AG09319 (cell line): ENCODE results near the gene CEACAM1.
"Not testable (repeated sequence)": the region's sequence is repeated elsewhere in the genome, so short reads cannot be mapped to it uniquely, and the experiment has no call there.

Source experiments
- DNase-seq: peaks from one replicate; pipeline ENCODE4 v3.0.0-alpha.2; 2010; ENCODE audit warnings: low read depth; ENCODE audit errors: extremely low read depth
- TF ChIP-seq, protein P1 (sequence below): IDR thresholded peaks from 2 replicates; pipeline ENCODE4 v1.5.1; 2011; ENCODE audit warnings: low read depth, mild to moderate bottlenecking, inconsistent platforms, low read length, moderate library complexity

The CEACAM1 gene

DNA sequence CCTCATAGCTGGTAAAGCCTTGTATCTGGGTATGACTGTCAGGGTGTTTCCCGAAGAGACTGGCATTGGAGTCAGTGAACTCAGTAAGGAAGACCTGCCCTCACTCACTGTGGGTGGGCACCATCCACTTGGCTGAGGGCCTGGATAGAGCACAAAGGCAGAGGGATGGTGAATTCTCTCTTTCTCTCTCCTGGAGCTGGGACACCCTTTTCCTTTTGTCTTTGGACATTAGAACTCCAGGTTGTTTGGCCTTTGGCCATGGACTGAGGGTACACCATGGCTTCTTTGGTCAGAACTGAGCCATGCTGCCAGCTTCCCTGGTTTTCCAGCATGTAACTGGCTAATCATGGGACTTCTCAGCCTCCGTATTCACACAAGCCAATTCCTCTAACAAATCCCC is 4.6 kb upstream of the CEACAM1 start:
- TF ChIP-seq, protein P1, sequence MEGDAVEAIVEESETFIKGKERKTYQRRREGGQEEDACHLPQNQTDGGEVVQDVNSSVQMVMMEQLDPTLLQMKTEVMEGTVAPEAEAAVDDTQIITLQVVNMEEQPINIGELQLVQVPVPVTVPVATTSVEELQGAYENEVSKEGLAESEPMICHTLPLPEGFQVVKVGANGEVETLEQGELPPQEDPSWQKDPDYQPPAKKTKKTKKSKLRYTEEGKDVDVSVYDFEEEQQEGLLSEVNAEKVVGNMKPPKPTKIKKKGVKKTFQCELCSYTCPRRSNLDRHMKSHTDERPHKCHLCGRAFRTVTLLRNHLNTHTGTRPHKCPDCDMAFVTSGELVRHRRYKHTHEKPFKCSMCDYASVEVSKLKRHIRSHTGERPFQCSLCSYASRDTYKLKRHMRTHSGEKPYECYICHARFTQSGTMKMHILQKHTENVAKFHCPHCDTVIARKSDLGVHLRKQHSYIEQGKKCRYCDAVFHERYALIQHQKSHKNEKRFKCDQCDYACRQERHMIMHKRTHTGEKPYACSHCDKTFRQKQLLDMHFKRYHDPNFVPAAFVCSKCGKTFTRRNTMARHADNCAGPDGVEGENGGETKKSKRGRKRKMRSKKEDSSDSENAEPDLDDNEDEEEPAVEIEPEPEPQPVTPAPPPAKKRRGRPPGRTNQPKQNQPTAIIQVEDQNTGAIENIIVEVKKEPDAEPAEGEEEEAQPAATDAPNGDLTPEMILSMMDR, result no peak
- DNase-seq, result no peak

DNA sequence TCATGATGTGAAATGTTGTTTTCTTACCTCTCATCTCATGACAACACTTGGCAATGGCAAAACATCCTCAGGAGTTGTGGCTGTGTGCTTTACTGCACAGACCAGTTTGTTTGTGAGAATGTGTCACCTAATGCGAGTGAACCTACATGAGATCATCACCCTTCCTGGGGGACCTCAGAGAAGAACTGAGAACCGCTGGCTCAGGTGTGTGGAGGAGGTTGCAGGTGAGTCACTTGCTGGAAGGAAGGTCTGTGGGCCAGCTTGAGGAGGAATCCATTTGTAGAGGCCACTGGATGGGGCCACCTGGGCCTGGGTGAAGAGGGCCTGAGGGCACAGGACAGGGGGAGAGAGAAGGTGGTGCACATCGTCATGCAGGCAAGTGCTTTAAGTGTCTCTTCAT is 3.0 kb upstream of the CEACAM1 start:
- TF ChIP-seq, protein P1, result no peak
- no peak for DNase-seq

DNA sequence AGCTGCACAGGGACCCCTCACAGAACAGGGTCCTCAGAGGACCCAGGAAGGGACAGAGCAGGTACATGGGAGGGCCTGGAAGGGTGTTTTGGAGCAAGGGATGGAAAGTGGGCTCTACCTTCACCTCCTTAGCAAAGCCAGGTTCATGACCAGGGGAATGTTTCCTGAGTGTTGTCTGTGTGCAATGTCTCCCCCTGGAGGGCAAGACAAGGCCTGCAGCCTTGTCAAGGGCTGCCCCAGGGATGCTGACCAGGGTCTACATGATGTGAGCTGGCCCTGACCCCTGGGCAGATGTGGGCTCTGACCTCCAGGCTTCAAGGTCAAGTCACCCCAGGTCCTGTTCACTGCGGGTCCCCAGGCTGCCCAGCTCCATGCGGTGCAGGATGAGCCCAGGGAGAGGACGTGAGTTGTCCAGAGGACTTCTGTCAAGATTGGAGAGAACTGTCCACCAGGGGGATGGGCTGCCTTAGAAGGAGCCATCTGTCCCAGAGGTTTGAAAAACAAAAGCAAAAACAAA is 1.0 kb upstream of the CEACAM1 start:
- peak; percentile 3 for DNase-seq
- TF ChIP-seq, protein P1, result peak; percentile 96

DNA sequence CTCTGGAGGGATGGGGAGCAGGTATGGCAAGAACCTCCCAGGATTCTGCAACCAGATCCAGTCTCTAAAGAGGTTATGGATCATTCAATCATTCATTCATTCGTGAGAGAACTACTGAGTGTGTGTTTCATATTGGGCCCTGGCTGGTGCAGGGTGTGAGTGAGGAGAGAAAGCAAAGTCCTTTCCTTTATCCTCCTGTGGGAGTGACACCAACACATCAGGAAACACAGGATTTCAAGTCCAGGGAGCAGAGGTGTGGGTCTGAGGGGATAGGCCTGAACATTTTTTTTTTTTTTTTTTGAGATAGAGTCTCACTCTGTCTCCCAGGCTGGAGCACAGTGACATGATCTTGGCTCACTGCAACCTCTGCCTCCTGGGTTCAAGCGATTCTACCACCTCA is 3.3 kb downstream of the CEACAM1 start:
- TF ChIP-seq, protein P1, result no peak
- no peak for DNase-seq

DNA sequence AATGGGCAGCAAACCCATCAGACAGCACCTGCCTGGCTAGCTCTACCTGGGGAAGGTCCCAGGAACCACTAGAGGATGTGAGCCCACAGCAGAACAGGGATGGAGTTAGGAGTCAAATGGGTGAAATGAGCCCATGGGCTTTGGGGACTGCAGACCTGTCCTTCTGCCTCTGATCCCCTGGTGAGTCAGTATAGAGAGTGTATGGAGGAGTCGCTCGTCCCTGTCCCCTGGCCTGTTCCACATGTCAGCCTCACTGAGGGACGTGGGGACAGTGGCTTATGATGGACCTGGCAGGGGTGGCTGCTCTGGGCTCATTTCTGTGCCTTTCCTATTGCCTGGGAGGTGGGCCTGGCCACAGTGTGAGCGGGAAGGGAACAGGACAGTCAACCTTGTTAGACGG is 4.0 kb downstream of the CEACAM1 start:
- no peak for DNase-seq
- TF ChIP-seq, protein P1, result no peak

DNA sequence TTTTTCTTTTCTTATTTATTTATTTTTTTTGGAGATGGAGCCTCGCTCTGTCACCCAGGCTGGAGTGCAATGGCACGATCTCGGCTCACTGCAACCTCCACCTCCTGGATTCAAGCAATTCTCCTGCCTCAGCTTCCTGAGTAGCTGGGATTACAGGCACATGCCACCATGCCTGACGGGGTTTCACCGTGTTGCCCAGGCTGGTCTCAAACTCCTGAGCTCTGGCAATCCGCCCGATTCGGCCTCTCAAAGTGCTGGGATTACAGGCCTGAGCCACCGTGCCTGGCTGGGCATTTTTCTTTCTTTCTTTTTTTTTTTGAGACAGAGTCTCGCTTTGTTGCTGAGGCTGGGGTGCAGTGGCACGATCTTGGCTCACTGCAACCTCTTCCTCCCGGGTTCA is 6.0 kb downstream of the CEACAM1 start:
- not testable (repeated sequence) for DNase-seq

DNA sequence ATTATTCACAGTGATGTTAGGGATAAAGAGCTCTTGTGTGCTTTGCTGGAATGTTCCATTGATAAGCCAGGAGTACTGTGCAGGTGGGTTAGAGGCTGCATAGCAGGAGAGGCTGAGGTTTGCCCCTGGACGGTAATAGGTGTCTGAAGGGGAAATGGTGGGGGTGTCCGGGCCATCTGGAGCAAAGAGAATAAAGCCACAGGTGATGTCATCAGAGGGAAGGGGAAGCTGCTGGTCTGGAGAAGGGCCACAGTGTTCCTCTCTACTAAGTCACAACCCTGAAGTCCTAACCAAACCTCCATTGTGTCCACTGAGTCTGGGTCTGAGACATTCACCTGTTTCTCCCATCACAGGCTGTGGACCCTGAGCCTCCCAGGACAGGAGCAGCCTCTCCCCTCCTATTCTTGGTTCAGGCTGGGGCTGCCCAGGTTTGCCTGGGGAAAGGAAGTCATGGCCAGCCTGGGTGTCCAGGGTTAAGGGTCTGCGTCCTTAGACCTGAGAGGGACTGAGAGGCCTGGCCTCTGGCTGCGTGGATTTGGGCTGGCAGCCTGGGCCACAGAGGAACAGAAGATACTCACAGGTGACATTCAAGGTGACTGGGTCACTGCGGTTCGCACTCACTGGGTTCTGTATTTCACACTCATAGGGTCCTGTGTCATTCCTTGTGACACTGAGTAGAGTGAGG is 6.8 kb downstream of the CEACAM1 start:
- TF ChIP-seq, protein P1, result no peak
- DNase-seq, result no peak

DNA sequence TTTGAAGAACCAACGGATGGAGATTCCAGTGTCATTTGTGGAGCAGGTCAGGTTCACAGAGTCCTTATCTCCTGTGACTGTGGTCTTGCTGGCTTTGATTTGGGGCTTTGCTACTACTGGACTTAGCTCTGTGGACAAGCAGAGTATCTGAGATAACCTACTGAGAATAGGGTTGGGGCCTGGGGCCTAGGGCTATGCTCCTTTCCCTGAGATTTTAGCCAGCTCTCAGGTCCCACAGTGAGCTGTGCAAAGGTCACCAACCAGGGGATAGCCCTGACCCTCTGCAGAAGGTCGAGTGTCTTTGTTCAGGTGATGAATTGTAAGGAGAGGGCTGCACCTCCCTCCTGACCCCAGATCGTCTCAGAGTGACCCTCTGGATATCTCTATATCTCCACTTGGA is 9.2 kb downstream of the CEACAM1 start:
- DNase-seq, result no peak
- TF ChIP-seq, protein P1, result no peak
